Suppressor macrophage (primary cell): ENCODE results near the gene RRAGB.
"Not testable (repeated sequence)": the region's sequence is repeated elsewhere in the genome, so short reads cannot be mapped to it uniquely, and the experiment has no call there.

Source experiments
- DNase-seq, 4 experiments: peaks; one replicate each; pipeline ENCODE4 v3.0.0-alpha.2; 2020 to 2022

Gene RRAGB

DNA sequence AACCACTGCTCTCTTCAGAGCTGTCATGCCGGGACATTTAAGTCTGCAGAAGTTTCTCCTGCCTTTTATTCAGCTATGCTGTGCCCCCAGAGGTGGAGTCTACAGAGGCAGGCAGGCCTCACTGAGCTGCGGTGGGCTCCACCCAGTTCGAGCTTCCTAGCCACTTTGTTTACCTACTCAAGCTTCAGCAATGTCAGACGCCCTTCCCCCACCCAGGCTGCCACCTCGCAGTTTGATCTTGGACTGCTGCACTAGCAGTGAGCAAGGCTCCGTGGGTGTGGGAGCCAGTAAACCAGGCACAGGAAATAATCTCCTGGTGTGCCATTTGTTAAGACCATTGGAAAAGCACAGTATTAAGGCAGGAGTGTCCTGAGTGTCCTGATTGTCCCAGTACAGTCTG, 56.9 kb downstream of the RRAGB start:
- DNase-seq = not testable (repeated sequence)

DNA sequence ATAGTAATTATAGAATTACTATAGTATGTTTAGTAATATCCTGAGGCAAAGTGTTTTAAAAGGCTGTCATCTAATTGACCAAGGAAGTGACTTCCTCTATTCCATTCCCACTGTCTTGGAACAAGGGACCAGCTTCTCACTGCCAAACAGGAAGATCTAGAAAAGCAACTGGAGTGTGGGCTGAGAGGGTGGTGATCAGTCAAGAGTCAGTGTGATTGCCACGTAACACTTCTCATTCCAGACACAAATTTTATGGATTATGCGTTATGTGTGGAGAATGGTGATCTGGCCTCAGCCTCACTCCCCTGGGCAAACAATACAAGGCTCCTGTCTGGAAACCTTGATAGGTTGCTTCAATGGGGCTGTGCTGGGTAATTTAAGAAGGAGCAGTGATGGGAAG, 60.0 kb downstream of the RRAGB start:
- peak; percentile 3 to 38 (median 16) for DNase-seq

DNA sequence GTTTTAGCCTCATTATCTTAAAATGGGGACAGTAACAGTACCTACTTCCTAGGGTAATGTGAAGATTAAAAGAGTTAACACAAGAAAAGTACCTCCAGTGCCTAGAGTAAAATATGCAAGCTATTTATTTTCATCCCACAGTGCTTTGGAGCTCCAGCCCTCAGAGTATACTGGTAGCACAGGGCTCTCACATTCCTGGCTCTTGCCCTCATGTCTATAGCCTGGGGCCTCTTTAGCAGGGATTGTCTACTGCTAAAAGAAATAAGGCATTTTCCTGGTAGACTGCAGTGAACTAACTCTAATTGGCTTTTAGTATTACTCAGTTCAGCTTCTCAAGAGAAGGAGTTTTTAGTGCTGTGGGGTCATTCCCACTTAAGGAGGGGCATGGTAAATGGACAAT, 60.8 kb downstream of the RRAGB start:
- no peak for DNase-seq

DNA sequence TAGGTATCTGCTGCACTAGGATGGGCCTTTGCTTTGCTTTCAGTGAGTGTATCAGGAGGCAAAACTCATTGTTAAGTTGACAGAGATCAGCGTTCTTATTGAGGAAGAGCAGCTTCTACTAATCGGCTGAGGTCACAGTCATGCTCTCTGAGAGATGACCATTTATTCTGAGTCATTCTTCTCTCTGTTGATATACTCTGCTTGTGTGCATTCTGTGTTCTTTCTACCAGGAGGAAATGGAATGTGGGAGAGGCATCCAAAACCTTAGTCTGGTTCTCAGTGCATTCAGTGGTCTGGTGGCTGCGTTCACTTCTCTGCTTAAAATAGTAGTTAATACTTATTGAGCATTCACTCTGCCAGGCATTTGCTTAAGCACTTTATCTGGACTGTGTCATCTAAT, 66.2 kb downstream of the RRAGB start:
- peak in 3 of 4 experiments; percentile 6 to 29 (median 19) for DNase-seq

DNA sequence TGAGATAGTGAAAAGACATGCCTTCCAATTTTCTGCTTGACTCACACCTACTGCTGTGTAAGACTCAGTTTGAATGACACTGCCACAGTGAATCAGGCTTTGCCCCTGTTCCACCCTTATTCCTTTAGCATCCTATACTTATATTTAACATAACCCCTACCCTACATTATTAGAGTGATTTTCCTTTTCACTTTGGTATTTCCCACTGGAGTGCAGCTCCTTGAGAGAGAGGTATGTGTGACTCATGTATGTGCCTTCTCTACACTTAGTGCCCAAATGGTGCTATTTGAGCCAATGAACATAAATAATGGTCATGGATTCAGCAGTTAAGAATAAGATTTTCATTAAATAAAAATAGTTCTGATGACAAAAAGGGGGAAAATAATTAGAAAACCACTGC, 69.5 kb downstream of the RRAGB start:
- DNase-seq = no peak

DNA sequence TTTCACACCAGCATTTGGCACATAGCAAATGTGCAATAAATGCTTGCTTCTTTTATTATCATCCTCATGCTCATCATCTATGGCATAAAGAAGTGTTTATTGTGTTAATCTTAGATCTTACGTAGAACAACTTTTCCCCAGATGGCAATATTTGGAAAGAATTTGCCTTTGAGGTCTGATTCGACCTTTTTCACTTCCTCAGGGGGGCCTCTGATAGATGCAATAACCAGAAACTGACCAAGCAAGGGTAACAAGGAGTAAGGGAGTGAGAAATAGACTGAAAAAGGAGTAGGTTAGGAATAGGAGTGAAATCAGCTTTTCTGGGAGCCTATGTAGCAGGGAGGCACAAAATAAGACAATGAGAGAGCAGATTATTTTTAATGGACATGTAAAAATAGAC, 70.2 kb downstream of the RRAGB start:
- DNase-seq = no peak

DNA sequence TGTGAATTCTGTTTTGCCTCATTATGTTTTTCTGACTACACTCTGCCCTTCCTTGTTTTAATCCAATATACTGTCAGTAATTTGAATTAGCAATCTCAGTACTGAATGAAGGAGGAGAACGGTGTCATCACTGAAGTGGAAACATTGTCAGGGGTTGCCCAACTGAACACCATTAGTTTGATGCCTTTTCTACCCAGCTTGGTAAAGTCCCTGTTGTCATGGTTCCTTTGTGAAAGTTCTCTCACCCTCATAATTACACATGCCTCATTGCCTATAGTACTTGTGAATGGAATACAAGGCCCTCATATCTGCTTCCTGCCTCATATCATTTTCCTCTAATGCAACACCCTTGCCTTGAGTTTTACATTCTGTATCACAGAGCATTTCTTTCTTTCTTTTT, 76.9 kb downstream of the RRAGB start:
- no peak for DNase-seq

DNA sequence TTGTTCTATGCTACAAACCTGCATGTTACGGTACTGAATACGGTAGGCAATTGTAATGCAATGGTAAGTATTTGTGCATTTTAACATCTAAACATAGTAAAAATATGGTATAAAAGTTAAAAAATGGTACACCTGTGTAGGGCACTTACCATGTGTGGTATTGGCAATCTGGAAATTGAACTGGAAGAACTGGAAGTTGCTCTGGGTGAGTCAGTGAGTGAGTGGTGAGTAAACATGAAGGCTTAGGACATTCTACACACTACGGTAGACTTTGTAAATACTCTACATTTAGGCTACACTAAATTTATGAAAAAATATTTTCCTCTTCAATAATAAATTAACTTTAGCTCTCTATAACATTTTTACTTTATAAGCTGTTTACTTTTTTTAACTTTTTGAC, 78.9 kb downstream of the RRAGB start:
- DNase-seq = no peak

DNA sequence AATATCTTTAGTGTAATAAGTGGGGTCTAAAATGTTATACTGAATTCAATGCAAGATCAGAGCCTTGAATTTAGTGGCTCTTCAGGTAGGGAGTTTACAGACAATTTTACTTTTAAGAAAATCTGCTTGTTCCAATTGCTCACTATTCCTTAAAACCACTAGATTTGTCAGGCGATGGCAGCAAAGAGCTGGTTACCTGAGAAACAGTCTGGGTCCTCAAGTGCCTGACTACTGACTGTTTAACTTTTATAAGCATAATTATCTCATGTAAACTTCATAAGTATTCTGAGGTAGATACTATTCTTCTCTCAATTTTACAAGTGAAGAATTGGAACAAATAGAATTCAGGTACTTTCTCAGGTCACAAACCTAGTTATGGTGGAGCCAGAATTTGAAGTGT, 84.3 kb downstream of the RRAGB start:
- no peak for DNase-seq
